Activated T-helper 1 cell treated with anti-CD3 and anti-CD28 coated beads, Interleukin-12 subunit alpha, Interleukin-12 subunit beta, Interleukin-2, Interleukin-4 antibody, amounts not matched to agents 30 ng/mL and 10 ng/mL and 1 ng/mL, durations not matched to agents 14 hours and 24 hours and 36 hours (primary cell): ENCODE measurements around the gene HDAC9. TPM values are rescaled to one million over a fixed set of nuclear protein-coding genes. Genes with fewer than 3 reads are reported as not detected.

Experiments
- DNase-seq: peaks from one replicate; pipeline ENCODE4 v3.0.0; 2021; ENCODE audit warnings: low spot score
- H3K27ac Mint-ChIP-seq: one replicate; pipeline ENCODE4 v1.8.0; 2021; ENCODE audit warnings: mild to moderate bottlenecking, mixed read lengths
- H3K27me3 Mint-ChIP-seq: one replicate; pipeline ENCODE4 v1.8.0; 2022; ENCODE audit warnings: mild to moderate bottlenecking, moderate library complexity, mixed read lengths; ENCODE audit not compliant: insufficient read depth
- H3K36me3 Mint-ChIP-seq: one replicate; pipeline ENCODE4 v1.8.0; 2021; ENCODE audit warnings: low read depth, mixed read lengths
- H3K4me1 Mint-ChIP-seq: one replicate; pipeline ENCODE4 v1.8.0; 2021; ENCODE audit warnings: low read depth, mixed read lengths
- H3K4me3 Mint-ChIP-seq: one replicate; pipeline ENCODE4 v1.8.0; 2021; ENCODE audit warnings: mild to moderate bottlenecking, moderate library complexity, mixed read lengths
- H3K9me3 Mint-ChIP-seq: one replicate; pipeline ENCODE4 v1.8.0; 2021; ENCODE audit warnings: mixed read lengths
- intact Hi-C: fragments of 100-400 bp; cut with micrococcal nuclease; formaldehyde crosslinking; loops from one replicate; pipeline ENCODE4 v1.15.1; 2024
- total RNA-seq: library from RNA; stranded (reverse); gene quantifications from 2 replicates; pipeline ENCODE4 v1.2.3, GENCODE V29; 2022

HDAC9 gene
- total RNA-seq: 0.86 and 2.0 TPM in 2 replicates

- Mint-ChIP-seq H3K4me1 (peaks cover 25% of the 10 kb centered on the region), H3K27ac (peak within 1 kb of the TSS; percentile 74), H3K36me3 (no peaks in the 10 kb centered on the region), H3K4me3 (peak within 1 kb of the TSS; percentile 59), H3K27me3 (peaks cover 8% of the 10 kb centered on the region), H3K9me3 (no peaks in the 10 kb centered on the region)
- intact Hi-C loops: loop anchor here (1.0 kb wide), 1 partner anchor 144 kb away; no protein-coding TSS in a partner anchor
- no peak for DNase-seq
Measured at GRCh38 chr7:18495412-18496340, at the start of gene HDAC9. HDAC9 (plus strand) TSS chr7:18495749; CDS start chr7:18496303, 554 bp downstream.

- no peak for DNase-seq
- no peaks in the 10 kb centered on the region for H3K36me3 Mint-ChIP-seq
- no peak overlapping the region for H3K27ac Mint-ChIP-seq
- H3K4me3 Mint-ChIP-seq: no peak overlapping the region
- no peaks in the 10 kb centered on the region for H3K4me1 Mint-ChIP-seq
- intact Hi-C loops: no loop called here
- no peaks in the 10 kb centered on the region for H3K9me3 Mint-ChIP-seq
- H3K27me3 Mint-ChIP-seq: no peaks in the 10 kb centered on the region
Measured at GRCh38 chr7:18445916-18446520, 49.5 kb upstream of the HDAC9 start.

GRCh38 chr7:18450019-18450418 lies 45.5 kb upstream of the HDAC9 start:
- no peaks in the 10 kb centered on the region for H3K9me3 Mint-ChIP-seq
- no peaks in the 10 kb centered on the region for H3K4me1 Mint-ChIP-seq
- no peak overlapping the region for H3K27ac Mint-ChIP-seq
- H3K27me3 Mint-ChIP-seq: no peaks in the 10 kb centered on the region
- H3K36me3 Mint-ChIP-seq: no peaks in the 10 kb centered on the region
- no peak for DNase-seq
- H3K4me3 Mint-ChIP-seq: no peak overlapping the region
- intact Hi-C loops: no loop called here

GRCh38 chr7:18455606-18456005 lies 39.9 kb upstream of the HDAC9 start:
- Mint-ChIP-seq H3K27ac (no peak overlapping the region), H3K36me3 (no peaks in the 10 kb centered on the region), H3K4me3 (no peak overlapping the region), H3K27me3 (no peaks in the 10 kb centered on the region), H3K4me1 (no peaks in the 10 kb centered on the region), H3K9me3 (no peaks in the 10 kb centered on the region)
- no peak for DNase-seq
- intact Hi-C loops: no loop called here

GRCh38 chr7:18457832-18458231 lies 37.7 kb upstream of the HDAC9 start:
- Mint-ChIP-seq H3K4me1 (no peaks in the 10 kb centered on the region), H3K4me3 (no peak overlapping the region), H3K27me3 (no peaks in the 10 kb centered on the region), H3K9me3 (no peaks in the 10 kb centered on the region), H3K36me3 (no peaks in the 10 kb centered on the region), H3K27ac (no peak overlapping the region)
- intact Hi-C loops: no loop called here
- DNase-seq: no peak

GRCh38 chr7:18458830-18459229 lies 36.7 kb upstream of the HDAC9 start:
- no peaks in the 10 kb centered on the region for H3K9me3 Mint-ChIP-seq
- H3K36me3 Mint-ChIP-seq: no peaks in the 10 kb centered on the region
- intact Hi-C loops: no loop called here
- H3K27ac Mint-ChIP-seq: no peak overlapping the region
- DNase-seq: no peak
- H3K27me3 Mint-ChIP-seq: no peaks in the 10 kb centered on the region
- H3K4me3 Mint-ChIP-seq: no peak overlapping the region
- H3K4me1 Mint-ChIP-seq: no peaks in the 10 kb centered on the region

GRCh38 chr7:18459484-18460245 lies 35.9 kb upstream of the HDAC9 start:
- Mint-ChIP-seq H3K4me1 (no peaks in the 10 kb centered on the region), H3K9me3 (no peaks in the 10 kb centered on the region), H3K4me3 (no peak overlapping the region), H3K36me3 (no peaks in the 10 kb centered on the region), H3K27ac (no peak overlapping the region), H3K27me3 (no peaks in the 10 kb centered on the region)
- no peak for DNase-seq
- intact Hi-C loops: no loop called here

GRCh38 chr7:18461785-18462467 lies 33.6 kb upstream of the HDAC9 start:
- no peaks in the 10 kb centered on the region for H3K4me1 Mint-ChIP-seq
- no peak overlapping the region for H3K27ac Mint-ChIP-seq
- no peaks in the 10 kb centered on the region for H3K9me3 Mint-ChIP-seq
- no peak overlapping the region for H3K4me3 Mint-ChIP-seq
- H3K27me3 Mint-ChIP-seq: no peaks in the 10 kb centered on the region
- DNase-seq: no peak
- intact Hi-C loops: no loop called here
- H3K36me3 Mint-ChIP-seq: no peaks in the 10 kb centered on the region

- no peak overlapping the region for H3K4me3 Mint-ChIP-seq
- DNase-seq: no peak
- intact Hi-C loops: no loop called here
- H3K4me1 Mint-ChIP-seq: no peaks in the 10 kb centered on the region
- H3K36me3 Mint-ChIP-seq: no peaks in the 10 kb centered on the region
- H3K9me3 Mint-ChIP-seq: no peaks in the 10 kb centered on the region
- no peak overlapping the region for H3K27ac Mint-ChIP-seq
- no peaks in the 10 kb centered on the region for H3K27me3 Mint-ChIP-seq
Measured at GRCh38 chr7:18464830-18465229, 30.7 kb upstream of the HDAC9 start.

- Mint-ChIP-seq H3K27me3 (no peaks in the 10 kb centered on the region), H3K36me3 (no peaks in the 10 kb centered on the region), H3K9me3 (no peaks in the 10 kb centered on the region), H3K4me3 (no peak overlapping the region), H3K27ac (no peak overlapping the region), H3K4me1 (no peaks in the 10 kb centered on the region)
- no peak for DNase-seq
- intact Hi-C loops: no loop called here
Measured at GRCh38 chr7:18467011-18467410, 28.5 kb upstream of the HDAC9 start.

- no peaks in the 10 kb centered on the region for H3K27me3 Mint-ChIP-seq
- H3K27ac Mint-ChIP-seq: no peak overlapping the region
- no peak overlapping the region for H3K4me3 Mint-ChIP-seq
- H3K4me1 Mint-ChIP-seq: no peaks in the 10 kb centered on the region
- no peak for DNase-seq
- H3K36me3 Mint-ChIP-seq: no peaks in the 10 kb centered on the region
- no peaks in the 10 kb centered on the region for H3K9me3 Mint-ChIP-seq
- intact Hi-C loops: no loop called here
Measured at GRCh38 chr7:18468795-18469194, 26.8 kb upstream of the HDAC9 start.

GRCh38 chr7:18469316-18469715 lies 26.2 kb upstream of the HDAC9 start:
- Mint-ChIP-seq H3K4me1 (no peaks in the 10 kb centered on the region), H3K9me3 (no peaks in the 10 kb centered on the region), H3K36me3 (no peaks in the 10 kb centered on the region), H3K27ac (no peak overlapping the region), H3K27me3 (no peaks in the 10 kb centered on the region), H3K4me3 (no peak overlapping the region)
- no peak for DNase-seq
- intact Hi-C loops: no loop called here
